ENCODE results near the gene MCTP1. TPM values are rescaled to one million over a fixed set of nuclear protein-coding genes. Genes with fewer than 3 reads are reported as not detected.

MCTP1 gene
- total and polyA plus RNA-seq, 2 of the 8 experiments (the other 6 are each of a cell fraction or from before 2014, with no cell fraction given) = 0.56 to 3.4 TPM

DNA sequence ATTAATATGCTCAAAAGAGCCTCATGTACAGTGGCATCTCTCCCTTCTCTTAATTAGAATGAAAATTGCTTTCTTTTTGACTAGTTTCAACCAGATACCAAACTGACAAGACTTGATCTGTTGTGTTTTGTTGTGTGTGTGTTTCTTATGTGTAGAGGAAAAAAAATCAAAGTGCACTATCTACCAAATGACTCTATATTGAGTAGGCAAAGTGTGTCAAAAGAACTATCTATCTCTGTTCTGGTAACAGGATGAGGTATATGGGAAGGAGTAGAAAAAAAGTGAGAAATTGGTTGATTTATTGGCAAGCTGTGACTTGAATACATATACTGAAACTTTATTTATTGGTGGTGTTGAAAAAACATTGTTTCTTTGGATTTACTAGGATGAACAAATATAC, 476.4 kb downstream of the MCTP1 start:
- Histone ChIP-seq H4K91ac (replicated peaks; ENCODE audit: insufficient read length, low read length) (no peak overlapping the region), H2AK5ac (ENCODE audit: low read depth, low read length) (no peak overlapping the region), H3K9me3 (ENCODE audit: insufficient read depth in 2 of 2, low read depth in 1 of 2, low read length in 1 of 2) (no peaks in the 10 kb centered on the region), H3K4me3 (ENCODE audit: extremely low read depth in 1 of 4, insufficient read depth in 2 of 4, low read depth in 3 of 4, low read length in 4 of 4) (no peak overlapping the region), H3K79me2 (ENCODE audit: control insufficient read depth in 1 of 2, insufficient read depth in 2 of 2, low read length in 2 of 2) (no peaks in the 10 kb centered on the region), H2AFZ (ENCODE audit: low read length) (no peak overlapping the region), H3K23ac (ENCODE audit: insufficient read length) (no peak overlapping the region), H4K8ac (ENCODE audit: extremely low read depth, insufficient read depth, low read length) (no peak overlapping the region), H3K4me1 (replicated peaks in 1 of 4; ENCODE audit: control insufficient read depth in 3 of 4, insufficient read depth in 4 of 4, low read length in 3 of 4) (no peaks in the 10 kb centered on the region), H3K4ac (replicated peaks; ENCODE audit: insufficient read length, low read depth, low read length) (no peak overlapping the region), H2BK20ac (ENCODE audit: low read length) (no peak overlapping the region), H3K36me3 (ENCODE audit: control insufficient read depth in 2 of 4, insufficient read depth in 4 of 4, low read length in 3 of 4) (no peaks in the 10 kb centered on the region), H3K79me1 (ENCODE audit: low read depth, low read length) (no peaks in the 10 kb centered on the region), H3K56ac (replicated peaks; ENCODE audit: insufficient read length, low read depth, low read length) (no peak overlapping the region), H3K18ac (ENCODE audit: extremely low read depth, low read length) (no peak overlapping the region), H3K14ac (ENCODE audit: insufficient read length) (no peak overlapping the region), H3K27me3 (replicated peaks in 1 of 4; ENCODE audit: control insufficient read depth in 3 of 4, extremely low read depth in 1 of 4, insufficient read depth in 3 of 4, low read length in 3 of 4) (no peaks in the 10 kb centered on the region), H3K23me2 (ENCODE audit: low read depth, low read length) (no peaks in the 10 kb centered on the region), H2BK120ac (replicated peaks; ENCODE audit: low read depth, low read length) (no peak overlapping the region), H2BK5ac (ENCODE audit: low read depth, low read length) (no peak overlapping the region), H4K20me1 (replicated peaks in 1 of 2; ENCODE audit: control insufficient read depth in 1 of 2, insufficient read depth in 2 of 2, low read length in 2 of 2) (no peaks in the 10 kb centered on the region), H3K27ac (ENCODE audit: low read depth, low read length) (no peak overlapping the region), H2BK12ac (ENCODE audit: low read depth, low read length) (no peak overlapping the region), H3K4me2 (ENCODE audit: insufficient read depth in 1 of 2, low read depth in 2 of 2, low read length in 2 of 2) (no peak overlapping the region), H2BK15ac (ENCODE audit: low read length) (no peak overlapping the region), H4K5ac (ENCODE audit: insufficient read length, low read depth, low read length) (no peak overlapping the region), H3K9ac (replicated peaks in 1 of 4; ENCODE audit: extremely low read depth in 1 of 4, low read depth in 3 of 4, low read length in 3 of 4) (no peak overlapping the region)
- CTCF ChIA-PET (ENCODE audit: partially characterized antibody) = interaction anchor here (1.8 to 5.7 kb wide), 2 partner anchors 21 to 71 kb away, joined by 5 to 47 read pairs; no protein-coding TSS in a partner anchor
- FAIRE-seq (no peak), DNase-seq (ENCODE audit: low read depth in 1 of 2, low spot score in 2 of 2) (no peak)
- TF ChIP-seq KDM5A (IDR thresholded peaks at IDR 0.05; ENCODE audit: low read length) = no peak
- no peak for TF ChIP-seq SRF (IDR thresholded peaks at IDR 0.05; ENCODE audit: low read depth, low read length)
- no peak for TF ChIP-seq POU5F1 (IDR thresholded peaks at IDR 0.05; ENCODE audit: low read depth, low read length)
- POLR2A ChIA-PET (ENCODE audit: partially characterized antibody) = no interaction called here

All from H1 (cell line).